Activated naive CD4-positive, alpha-beta T cell treated with anti-CD3 and anti-CD28 coated beads, Interleukin-2, amount 10 ng/mL, durations not matched to agents 7 days and 5 days (primary cell): ENCODE results near the gene GRID1.

ENCODE experiments used
- CTCF ChIA-PET: fragments of 350-600 bp; sonication (Branson Sonifier 250); formaldehyde crosslinking; loops from one replicate; lab custom pipeline; 2021; ENCODE audit warnings: antibody characterized with exemption; lab: Charles Lee
- DNase-seq: peaks from one replicate; pipeline ENCODE4 v3.0.0-alpha.2; 2020
- H3K27ac Mint-ChIP-seq: one replicate; pipeline ENCODE4 v1.8.0; 2021; ENCODE audit warnings: mild to moderate bottlenecking, moderate library complexity, mixed read lengths
- H3K27me3 Mint-ChIP-seq: one replicate; pipeline ENCODE4 v1.8.0; 2021; ENCODE audit warnings: mild to moderate bottlenecking, mixed read lengths
- H3K36me3 Mint-ChIP-seq: one replicate; pipeline ENCODE4 v1.8.0; 2021; ENCODE audit warnings: mixed read lengths
- H3K4me1 Mint-ChIP-seq: one replicate; pipeline ENCODE4 v1.8.0; 2021; ENCODE audit warnings: mixed read lengths
- H3K4me3 Mint-ChIP-seq: one replicate; pipeline ENCODE4 v1.8.0; 2021; ENCODE audit warnings: mild to moderate bottlenecking, moderate library complexity, mixed read lengths
- H3K9me3 Mint-ChIP-seq: one replicate; pipeline ENCODE4 v1.8.0; 2021; ENCODE audit warnings: mixed read lengths

The GRID1 gene

GRCh38 chr10:86191166-86191565 is 175.4 kb downstream of the GRID1 start:
- Mint-ChIP-seq H3K27ac (no peak overlapping the region), H3K4me1 (no peaks in the 10 kb centered on the region), H3K36me3 (no peaks in the 10 kb centered on the region), H3K4me3 (no peak overlapping the region), H3K9me3 (no peaks in the 10 kb centered on the region), H3K27me3 (peaks cover 9% of the 10 kb centered on the region)
- CTCF ChIA-PET, result no interaction called here
- DNase-seq, result no peak

DNA sequence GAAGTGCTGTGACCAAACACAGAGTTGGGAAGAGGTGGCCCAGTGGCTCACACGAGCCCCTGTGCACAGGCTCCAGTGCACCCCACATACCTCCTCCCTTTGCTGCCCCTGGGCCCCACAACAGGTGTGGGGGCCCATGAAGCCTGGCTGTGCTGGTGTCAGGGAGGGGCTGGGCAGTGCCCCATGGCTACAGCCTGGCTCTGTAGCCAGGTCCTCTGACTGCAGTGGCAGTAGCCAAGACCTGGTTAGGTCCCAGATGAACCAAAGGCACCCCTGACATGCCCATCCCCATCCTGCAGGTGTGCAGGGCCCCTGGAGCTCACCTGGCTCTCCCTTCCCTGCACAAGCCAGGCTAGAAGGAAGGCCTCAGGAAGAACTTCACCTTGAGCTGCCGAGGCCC is 176.3 kb downstream of the GRID1 start:
- CTCF ChIA-PET, result no interaction called here

DNA sequence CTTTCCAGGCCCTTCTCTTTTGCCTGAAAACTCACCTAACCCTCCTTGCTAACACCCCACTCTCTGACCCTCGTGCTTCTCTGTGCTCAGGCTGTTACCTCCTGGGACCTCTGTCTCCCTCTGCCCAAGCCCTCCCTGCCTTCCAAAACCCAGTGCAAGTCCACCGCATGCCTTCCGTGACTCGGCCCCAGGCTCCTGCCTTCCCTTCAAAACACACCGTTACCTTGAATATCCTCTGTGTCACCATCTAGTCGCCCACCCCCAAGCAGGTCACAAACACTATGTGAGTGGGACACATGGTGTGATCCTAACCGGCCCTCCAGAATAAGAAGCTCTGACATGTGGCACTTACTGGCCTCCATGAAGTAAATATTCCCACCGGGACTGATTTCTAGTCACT is 176.7 kb downstream of the GRID1 start:
- Mint-ChIP-seq H3K36me3 (no peaks in the 10 kb centered on the region), H3K9me3 (no peaks in the 10 kb centered on the region)

More for the DNA sequence above, 176.3 kb downstream of the GRID1 start:
- Mint-ChIP-seq H3K9me3 (no peaks in the 10 kb centered on the region), H3K4me1 (no peaks in the 10 kb centered on the region), H3K27ac (no peak overlapping the region), H3K4me3 (no peak overlapping the region), H3K36me3 (no peaks in the 10 kb centered on the region), H3K27me3 (peaks cover 12% of the 10 kb centered on the region)
- DNase-seq, result no peak

GRCh38 chr10:86188796-86189558 is 177.6 kb downstream of the GRID1 start:
- no peak for DNase-seq
- no peak overlapping the region for H3K4me3 Mint-ChIP-seq
- CTCF ChIA-PET, result no interaction called here
- no peaks in the 10 kb centered on the region for H3K9me3 Mint-ChIP-seq
- no peak overlapping the region for H3K27ac Mint-ChIP-seq
- no peaks in the 10 kb centered on the region for H3K36me3 Mint-ChIP-seq
- H3K27me3 Mint-ChIP-seq, result peaks cover 12% of the 10 kb centered on the region
- no peaks in the 10 kb centered on the region for H3K4me1 Mint-ChIP-seq

More for the DNA sequence above, 176.7 kb downstream of the GRID1 start:
- no peak overlapping the region for H3K27ac Mint-ChIP-seq
- peaks cover 12% of the 10 kb centered on the region for H3K27me3 Mint-ChIP-seq
- CTCF ChIA-PET, result no interaction called here
- H3K4me1 Mint-ChIP-seq, result no peaks in the 10 kb centered on the region
- no peak overlapping the region for H3K4me3 Mint-ChIP-seq
- DNase-seq, result no peak

- Mint-ChIP-seq H3K4me1 (no peaks in the 10 kb centered on the region), H3K27ac (no peak overlapping the region), H3K27me3 (peaks cover 12% of the 10 kb centered on the region), H3K36me3 (no peaks in the 10 kb centered on the region), H3K4me3 (no peak overlapping the region), H3K9me3 (no peaks in the 10 kb centered on the region)
- no peak for DNase-seq
- CTCF ChIA-PET, result no interaction called here
These were observed 178.3 kb downstream of the GRID1 start for GRCh38 chr10:86188326-86188725.

DNA sequence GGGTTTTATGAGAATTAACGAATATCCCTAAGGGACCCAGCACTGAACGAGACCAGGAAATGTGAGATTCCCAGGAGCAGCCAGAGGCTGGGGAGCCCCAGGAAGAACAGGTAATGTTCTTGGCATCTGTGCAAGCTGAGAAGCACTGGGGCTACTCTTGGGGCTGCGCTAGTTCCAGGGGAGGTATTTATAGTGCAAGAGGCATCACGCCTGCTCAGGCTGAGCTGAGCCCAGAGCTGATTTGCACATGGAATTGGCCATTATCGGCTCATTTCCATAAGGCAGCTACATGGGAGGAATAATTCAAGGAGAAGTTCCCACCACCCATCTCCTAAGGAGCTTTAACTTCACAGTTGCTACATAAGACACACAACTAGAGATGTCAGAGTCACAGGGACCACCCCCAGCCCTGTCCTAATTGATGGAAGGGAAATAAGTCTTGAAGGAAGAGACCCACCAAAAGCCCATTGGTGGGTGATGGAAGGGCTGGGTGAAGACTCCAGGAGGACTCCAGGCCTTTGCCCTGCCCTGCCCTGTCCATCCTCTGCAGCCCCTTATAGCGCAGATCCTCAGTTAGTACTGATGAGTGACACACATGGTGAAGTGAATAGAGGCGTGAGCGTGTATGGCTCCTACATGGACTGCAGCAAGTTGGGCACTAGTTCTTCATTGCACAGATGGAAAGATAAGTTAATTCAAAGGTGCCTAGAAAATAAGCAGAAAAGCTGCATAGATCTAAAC is 178.9 kb downstream of the GRID1 start:
- H3K4me1 Mint-ChIP-seq, result no peaks in the 10 kb centered on the region
- CTCF ChIA-PET, result no interaction called here
- H3K4me3 Mint-ChIP-seq, result no peak overlapping the region
- H3K36me3 Mint-ChIP-seq, result no peaks in the 10 kb centered on the region
- peaks cover 12% of the 10 kb centered on the region for H3K27me3 Mint-ChIP-seq
- no peak overlapping the region for H3K27ac Mint-ChIP-seq
- no peaks in the 10 kb centered on the region for H3K9me3 Mint-ChIP-seq
- no peak for DNase-seq

- Mint-ChIP-seq H3K4me1 (no peaks in the 10 kb centered on the region), H3K9me3 (no peaks in the 10 kb centered on the region), H3K27ac (no peak overlapping the region), H3K36me3 (no peaks in the 10 kb centered on the region), H3K27me3 (peaks cover 12% of the 10 kb centered on the region), H3K4me3 (no peak overlapping the region)
- no peak for DNase-seq
- CTCF ChIA-PET, result no interaction called here
These were observed 180.0 kb downstream of the GRID1 start for GRCh38 chr10:86186633-86187032.

DNA sequence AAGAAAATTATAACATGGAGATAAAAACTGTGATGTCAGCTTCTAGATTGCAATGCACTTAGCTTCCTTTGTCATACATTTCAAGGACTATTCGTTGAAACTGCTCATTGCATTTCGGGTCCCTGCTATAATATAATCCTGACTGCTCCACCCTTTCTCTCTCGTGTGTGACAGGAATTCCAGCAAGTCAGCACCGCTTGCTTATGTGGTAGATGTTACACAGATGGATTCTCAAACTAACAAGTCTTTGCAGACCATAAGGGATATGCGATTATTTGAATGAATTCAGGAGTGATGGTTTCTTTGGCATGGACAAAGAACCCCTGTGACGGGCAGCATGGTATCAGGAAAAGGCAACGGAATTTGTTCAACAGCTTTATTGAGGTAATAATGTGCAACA is 184.0 kb downstream of the GRID1 start:
- Mint-ChIP-seq H3K9me3 (no peaks in the 10 kb centered on the region), H3K27ac (no peak overlapping the region), H3K27me3 (peaks cover 7% of the 10 kb centered on the region), H3K36me3 (no peaks in the 10 kb centered on the region), H3K4me3 (no peak overlapping the region), H3K4me1 (no peaks in the 10 kb centered on the region)
- DNase-seq, result no peak
- CTCF ChIA-PET, result no interaction called here

DNA sequence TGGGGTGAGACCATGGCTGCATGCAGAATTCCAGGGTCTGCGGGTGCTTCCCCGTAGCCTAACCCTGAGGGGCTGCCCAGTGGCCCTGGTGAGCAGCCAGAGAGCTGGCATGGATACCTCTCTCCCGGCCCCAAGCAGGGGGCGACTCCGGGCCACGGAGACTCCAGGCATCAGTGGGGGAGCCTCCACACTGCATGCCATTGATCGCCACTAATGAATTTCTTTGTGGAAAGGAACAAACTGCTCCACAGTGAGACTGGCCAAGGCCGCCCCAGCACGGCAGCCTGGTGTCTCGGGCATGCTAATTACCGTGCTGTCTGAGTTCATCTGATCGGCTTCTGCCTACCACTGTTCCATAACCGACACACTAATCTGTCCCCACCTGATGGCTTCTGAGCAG is 184.4 kb downstream of the GRID1 start:
- H3K4me3 Mint-ChIP-seq, result no peak overlapping the region
- CTCF ChIA-PET, result interaction anchor here (0.6 kb wide), 1 partner anchor 45 kb away, joined by 3 read pairs; no protein-coding TSS in a partner anchor
- H3K9me3 Mint-ChIP-seq, result no peaks in the 10 kb centered on the region
- H3K27ac Mint-ChIP-seq, result no peak overlapping the region
- no peaks in the 10 kb centered on the region for H3K36me3 Mint-ChIP-seq
- DNase-seq, result peak; percentile 8
- no peaks in the 10 kb centered on the region for H3K4me1 Mint-ChIP-seq
- peaks cover 7% of the 10 kb centered on the region for H3K27me3 Mint-ChIP-seq

DNA sequence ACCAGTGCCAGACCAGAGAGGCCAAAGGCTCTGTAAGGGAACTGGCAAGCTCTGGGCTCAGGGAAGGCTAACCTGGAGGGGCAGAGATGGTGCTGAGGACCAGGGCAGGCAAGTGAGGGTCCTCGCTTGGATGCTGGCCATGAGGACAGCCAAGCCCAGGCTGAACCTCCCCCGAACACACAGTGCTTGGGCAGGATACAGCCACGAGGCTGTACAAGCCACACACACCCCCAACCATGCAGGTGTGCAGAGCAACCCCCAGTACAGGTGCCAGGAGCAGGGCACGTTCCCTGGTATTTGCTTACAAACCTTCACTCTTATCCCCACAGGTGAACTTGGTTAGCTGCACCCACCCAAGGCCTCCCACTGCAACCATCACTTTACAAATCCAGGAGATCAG is 185.7 kb downstream of the GRID1 start:
- DNase-seq, result no peak
- H3K36me3 Mint-ChIP-seq, result no peaks in the 10 kb centered on the region
- H3K4me1 Mint-ChIP-seq, result no peaks in the 10 kb centered on the region
- H3K27ac Mint-ChIP-seq, result no peak overlapping the region
- no peaks in the 10 kb centered on the region for H3K27me3 Mint-ChIP-seq
- CTCF ChIA-PET, result no interaction called here
- no peaks in the 10 kb centered on the region for H3K9me3 Mint-ChIP-seq
- H3K4me3 Mint-ChIP-seq, result no peak overlapping the region

GRCh38 chr10:86179961-86180360 is 186.6 kb downstream of the GRID1 start:
- CTCF ChIA-PET, result no interaction called here

DNA sequence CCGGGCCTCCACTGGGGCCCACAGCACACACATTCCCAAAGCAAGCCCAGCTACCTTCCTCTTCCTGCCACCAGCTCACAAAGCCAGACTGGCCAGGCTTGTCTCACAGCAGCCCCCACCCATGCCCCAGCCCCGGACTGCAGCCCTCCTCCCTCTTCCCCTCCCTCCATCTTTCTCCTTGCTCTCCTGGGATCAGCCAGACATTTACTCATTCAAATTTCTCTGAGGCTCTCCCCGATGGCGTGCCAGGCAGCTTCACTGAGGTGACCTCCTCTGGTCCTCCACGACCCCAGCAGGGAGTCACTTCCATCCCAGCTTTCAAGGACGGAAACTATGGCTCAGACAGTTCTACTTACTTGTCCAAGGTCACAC is 187.5 kb downstream of the GRID1 start:
- Mint-ChIP-seq H3K4me3 (no peak overlapping the region), H3K27ac (no peak overlapping the region), H3K27me3 (no peaks in the 10 kb centered on the region), H3K4me1 (no peaks in the 10 kb centered on the region), H3K36me3 (no peaks in the 10 kb centered on the region), H3K9me3 (no peaks in the 10 kb centered on the region)
- DNase-seq, result no peak
- CTCF ChIA-PET, result no interaction called here

More at GRCh38 chr10:86179961-86180360, 186.6 kb downstream of the GRID1 start:
- no peaks in the 10 kb centered on the region for H3K27me3 Mint-ChIP-seq
- H3K36me3 Mint-ChIP-seq, result no peaks in the 10 kb centered on the region
- no peak overlapping the region for H3K27ac Mint-ChIP-seq
- H3K4me3 Mint-ChIP-seq, result no peak overlapping the region
- no peak for DNase-seq
- H3K4me1 Mint-ChIP-seq, result no peaks in the 10 kb centered on the region
- no peaks in the 10 kb centered on the region for H3K9me3 Mint-ChIP-seq

DNA sequence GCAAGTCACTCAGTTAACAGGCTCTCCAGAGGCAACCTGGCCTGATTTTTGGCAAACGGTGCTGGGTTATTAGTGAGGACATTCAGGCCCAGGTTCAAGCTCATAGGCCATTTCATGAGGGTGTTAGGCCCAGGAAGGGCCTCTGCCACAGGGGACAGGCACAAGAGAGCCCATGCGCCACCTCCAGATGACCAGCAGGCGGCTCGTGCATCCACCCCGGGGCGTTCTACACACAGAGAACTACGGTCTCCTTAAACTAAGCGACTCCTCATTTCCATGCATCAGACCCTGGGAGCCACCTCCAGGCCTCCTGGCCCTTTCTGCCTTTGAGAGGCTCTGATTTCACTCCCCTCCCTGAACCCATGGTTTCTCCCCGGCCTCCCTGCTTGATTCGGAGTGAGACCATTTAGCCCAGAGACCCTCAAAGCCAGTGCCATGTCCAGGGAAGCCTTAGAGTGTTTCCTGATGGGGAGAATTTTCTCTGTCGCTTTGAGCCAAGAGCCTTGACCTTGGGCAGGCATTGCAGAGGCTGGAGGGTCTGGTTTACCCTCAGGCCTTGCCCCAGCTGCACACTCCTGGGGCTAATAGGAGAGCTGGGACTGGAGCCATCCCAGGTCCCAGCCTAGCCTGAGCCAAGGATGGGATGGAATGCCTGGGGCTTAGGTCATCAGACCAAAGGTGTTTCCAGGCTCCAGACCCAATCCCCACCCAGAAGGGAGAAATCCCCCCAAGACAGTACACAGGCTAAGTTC is 188.0 kb downstream of the GRID1 start:
- H3K4me3 Mint-ChIP-seq, result no peak overlapping the region
- no peaks in the 10 kb centered on the region for H3K27me3 Mint-ChIP-seq
- DNase-seq, result peak; percentile 25
- H3K4me1 Mint-ChIP-seq, result no peaks in the 10 kb centered on the region
- CTCF ChIA-PET, result no interaction called here
- no peak overlapping the region for H3K27ac Mint-ChIP-seq
- no peaks in the 10 kb centered on the region for H3K9me3 Mint-ChIP-seq
- no peaks in the 10 kb centered on the region for H3K36me3 Mint-ChIP-seq

GRCh38 chr10:86177537-86178155 is 188.9 kb downstream of the GRID1 start:
- Mint-ChIP-seq H3K4me3 (no peak overlapping the region), H3K9me3 (no peaks in the 10 kb centered on the region), H3K27me3 (no peaks in the 10 kb centered on the region), H3K27ac (no peak overlapping the region), H3K4me1 (no peaks in the 10 kb centered on the region), H3K36me3 (no peaks in the 10 kb centered on the region)
- CTCF ChIA-PET, result no interaction called here
- no peak for DNase-seq
